ENCODE measurements around the gene ITIH2. TPM values are rescaled to one million over a fixed set of nuclear protein-coding genes. Genes with fewer than 3 reads are reported as not detected.
"Not testable (repeated sequence)": the region's sequence is repeated elsewhere in the genome, so short reads cannot be mapped to it uniquely, and the experiment has no call there.

ITIH2 gene
- polyA plus RNA-seq, 3 donors, result not detected

DNA sequence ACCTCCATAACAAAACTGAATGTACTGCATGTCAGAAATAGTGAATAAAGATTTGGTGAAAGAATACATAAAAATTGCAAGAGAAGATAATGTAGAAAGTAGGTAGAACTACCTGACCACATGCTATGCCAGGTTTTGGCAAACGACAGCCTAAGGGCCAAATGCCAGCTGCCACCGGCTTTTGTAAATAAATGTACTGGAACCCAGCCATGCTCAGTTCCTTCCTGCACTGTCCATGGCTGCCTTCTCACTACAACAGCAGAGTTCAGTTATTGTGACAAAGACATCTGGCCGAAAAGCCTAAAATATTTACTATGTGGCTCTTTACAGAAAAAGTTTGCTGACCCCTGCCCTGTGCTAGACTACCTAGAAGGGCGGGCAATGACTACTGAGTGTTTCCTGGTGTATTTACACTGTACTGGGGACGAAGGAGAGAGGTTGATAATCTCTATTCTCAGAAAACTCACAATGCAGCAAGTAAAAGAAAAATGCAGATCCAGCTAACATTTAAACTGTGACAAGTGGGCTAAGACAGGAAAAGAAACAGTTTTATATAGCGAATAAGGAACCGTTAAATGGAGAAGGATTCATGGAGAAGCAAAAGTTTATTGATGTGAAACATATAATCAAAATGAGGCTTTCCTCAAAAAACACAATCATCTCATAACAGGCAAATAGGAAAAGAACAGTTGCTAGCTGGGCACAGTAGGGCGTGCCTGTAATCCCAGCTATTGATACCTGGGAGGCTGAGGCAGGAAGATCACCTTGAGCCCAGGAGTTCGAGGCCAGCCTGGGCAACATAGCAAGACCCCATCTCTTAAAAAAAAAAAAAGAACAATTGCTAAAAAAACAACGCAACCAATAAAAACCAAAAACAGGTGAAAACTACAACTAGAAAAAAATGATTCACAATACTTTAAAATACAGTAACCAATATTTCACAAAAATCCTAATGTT is 71.0 kb downstream of the ITIH2 start:
- Histone ChIP-seq H3K4me3 (replicated peaks in 1 of 3; ENCODE audit: low read depth in 2 of 3, low read length in 3 of 3) (no peak overlapping the region), H3K27me3 (ENCODE audit: control insufficient read depth in 2 of 2, insufficient read depth in 2 of 2, low read length in 2 of 2) (no peaks in the 10 kb centered on the region), H3K9me3 (replicated peaks in 1 of 2; ENCODE audit: control insufficient read depth in 1 of 2, insufficient read depth in 1 of 2, low read length in 2 of 2) (no peaks in the 10 kb centered on the region), H2AFZ (ENCODE audit: insufficient read depth, low read depth, low read length, poor library complexity, severe bottlenecking) (no peak overlapping the region), H3K9ac (ENCODE audit: insufficient read depth, low read length, poor library complexity, severe bottlenecking) (no peak overlapping the region), H3K79me2 (ENCODE audit: insufficient read depth, low read length) (no peaks in the 10 kb centered on the region), H3K27ac (ENCODE audit: low read depth in 1 of 2, low read length in 2 of 2) (no peak overlapping the region), H3K4me2 (replicated peaks; ENCODE audit: extremely low read depth, low read length, poor library complexity, severe bottlenecking) (no peak overlapping the region), H4K20me1 (ENCODE audit: insufficient read depth, low read length) (peaks cover 5% of the 10 kb centered on the region), H3K36me3 (replicated peaks in 1 of 2; ENCODE audit: control insufficient read depth in 1 of 2, insufficient read depth in 2 of 2, low read length in 2 of 2) (peaks cover 86 to 100% of the 10 kb centered on the region in 2 donors), H3K4me1 (ENCODE audit: control insufficient read depth in 1 of 2, insufficient read depth in 2 of 2, low read length in 2 of 2) (no peaks in the 10 kb centered on the region)
- 33% methylated on average over 3 of the region's 10 CpGs for WGBS (ENCODE audit: insufficient coverage)
- DNase-seq, result no peak
- Mint-ChIP-seq H3K36me3 (peaks cover 75 to 93% of the 10 kb centered on the region in 2 donors), H3K4me1 (no peaks in the 10 kb centered on the region), H3K27me3 (ENCODE audit: low read depth in 3 of 3) (peaks cover 0 to 2% (median 0%) of the 10 kb centered on the region in 3 donors), H3K4me3 (no peak overlapping the region), H3K27ac (no peak overlapping the region), H3K9me3 (no peaks in the 10 kb centered on the region)
- intact Hi-C loops (cut with micrococcal nuclease), result no loop called here
- TF ChIP-seq, protein P1, sequence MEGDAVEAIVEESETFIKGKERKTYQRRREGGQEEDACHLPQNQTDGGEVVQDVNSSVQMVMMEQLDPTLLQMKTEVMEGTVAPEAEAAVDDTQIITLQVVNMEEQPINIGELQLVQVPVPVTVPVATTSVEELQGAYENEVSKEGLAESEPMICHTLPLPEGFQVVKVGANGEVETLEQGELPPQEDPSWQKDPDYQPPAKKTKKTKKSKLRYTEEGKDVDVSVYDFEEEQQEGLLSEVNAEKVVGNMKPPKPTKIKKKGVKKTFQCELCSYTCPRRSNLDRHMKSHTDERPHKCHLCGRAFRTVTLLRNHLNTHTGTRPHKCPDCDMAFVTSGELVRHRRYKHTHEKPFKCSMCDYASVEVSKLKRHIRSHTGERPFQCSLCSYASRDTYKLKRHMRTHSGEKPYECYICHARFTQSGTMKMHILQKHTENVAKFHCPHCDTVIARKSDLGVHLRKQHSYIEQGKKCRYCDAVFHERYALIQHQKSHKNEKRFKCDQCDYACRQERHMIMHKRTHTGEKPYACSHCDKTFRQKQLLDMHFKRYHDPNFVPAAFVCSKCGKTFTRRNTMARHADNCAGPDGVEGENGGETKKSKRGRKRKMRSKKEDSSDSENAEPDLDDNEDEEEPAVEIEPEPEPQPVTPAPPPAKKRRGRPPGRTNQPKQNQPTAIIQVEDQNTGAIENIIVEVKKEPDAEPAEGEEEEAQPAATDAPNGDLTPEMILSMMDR (IDR thresholded peaks at IDR 0.05), result no peak

DNA sequence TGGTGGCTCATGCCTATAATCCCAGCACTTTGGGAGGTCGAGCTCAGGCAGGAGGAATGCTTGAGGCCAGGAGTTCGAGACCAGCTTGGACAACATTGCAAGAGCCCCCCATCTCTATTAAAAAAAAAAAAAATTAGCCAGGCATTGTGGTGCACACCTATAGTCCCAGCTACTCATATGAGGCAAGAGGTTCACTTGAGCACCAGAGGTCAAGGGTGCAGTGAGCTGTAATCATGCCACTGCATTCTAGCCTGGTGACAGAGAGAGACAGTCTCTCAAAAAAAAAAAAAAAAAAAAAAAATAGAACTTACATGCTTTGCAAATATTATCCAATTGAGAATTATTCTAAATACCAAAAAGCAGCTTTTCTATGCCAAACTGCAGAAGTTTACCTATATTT is 73.7 kb downstream of the ITIH2 start:
- no peak overlapping the region for H3K4me3 Mint-ChIP-seq
- H2AFZ ChIP-seq (ENCODE audit: insufficient read depth, low read depth, low read length, poor library complexity, severe bottlenecking), result no peak overlapping the region
- no peak for DNase-seq
- H3K4me1 Mint-ChIP-seq, result peaks cover 2% of the 10 kb centered on the region
- H3K27ac Mint-ChIP-seq, result no peak overlapping the region
- H3K9ac ChIP-seq (ENCODE audit: insufficient read depth, low read length, poor library complexity, severe bottlenecking), result no peak overlapping the region
- H3K9me3 ChIP-seq (replicated peaks in 1 of 2; ENCODE audit: control insufficient read depth in 1 of 2, insufficient read depth in 1 of 2, low read length in 2 of 2), result no peaks in the 10 kb centered on the region
- no peak overlapping the region for H3K27ac ChIP-seq (ENCODE audit: low read depth in 1 of 2, low read length in 2 of 2)
- TF ChIP-seq, protein P1 (IDR thresholded peaks at IDR 0.05), result no peak
- no peaks in the 10 kb centered on the region for H3K9me3 Mint-ChIP-seq
- peaks cover 82 to 99% of the 10 kb centered on the region in 2 donors for H3K36me3 ChIP-seq (replicated peaks in 1 of 2; ENCODE audit: control insufficient read depth in 1 of 2, insufficient read depth in 2 of 2, low read length in 2 of 2)
- H3K27me3 ChIP-seq (ENCODE audit: control insufficient read depth in 2 of 2, insufficient read depth in 2 of 2, low read length in 2 of 2), result no peaks in the 10 kb centered on the region
- no peaks in the 10 kb centered on the region for H3K4me1 ChIP-seq (ENCODE audit: control insufficient read depth in 1 of 2, insufficient read depth in 2 of 2, low read length in 2 of 2)
- no CpG with 5 or more reads among the region's 2 CpGs for WGBS (ENCODE audit: insufficient coverage)
- no peak overlapping the region for H3K4me3 ChIP-seq (replicated peaks in 1 of 3; ENCODE audit: low read depth in 2 of 3, low read length in 3 of 3)
- H3K36me3 Mint-ChIP-seq, result peaks cover 76 to 94% of the 10 kb centered on the region in 2 donors
- H3K4me2 ChIP-seq (replicated peaks; ENCODE audit: extremely low read depth, low read length, poor library complexity, severe bottlenecking), result no peak overlapping the region
- H4K20me1 ChIP-seq (ENCODE audit: insufficient read depth, low read length), result peaks cover 24% of the 10 kb centered on the region
- peaks cover 15% of the 10 kb centered on the region for H3K79me2 ChIP-seq (ENCODE audit: insufficient read depth, low read length)
- intact Hi-C loops (cut with micrococcal nuclease), result no loop called here
- H3K27me3 Mint-ChIP-seq (ENCODE audit: low read depth in 3 of 3), result peaks cover 0 to 2% (median 0%) of the 10 kb centered on the region in 3 donors

DNA sequence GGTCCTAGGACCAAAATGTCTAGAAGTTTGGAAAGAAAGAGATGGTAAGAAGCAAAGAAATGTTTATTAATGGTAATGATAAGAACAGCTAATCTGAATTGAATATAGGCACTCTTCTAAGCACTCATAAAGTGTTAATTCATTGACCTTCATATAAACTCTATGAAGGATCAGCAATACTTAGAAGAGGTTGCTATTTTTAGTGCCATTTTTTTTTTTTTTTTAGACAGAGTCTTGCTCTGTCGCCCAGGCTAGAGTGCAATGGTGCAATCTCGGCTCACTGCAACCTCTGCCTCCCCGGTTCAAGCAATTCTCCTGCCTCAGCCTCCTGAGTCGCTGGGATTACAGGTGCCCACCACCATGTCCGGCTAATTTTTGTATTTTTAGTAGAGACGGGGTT is 79.1 kb downstream of the ITIH2 start:
- DNase-seq; H3K9me3 ChIP-seq (replicated peaks in 1 of 2; ENCODE audit: control insufficient read depth in 1 of 2, insufficient read depth in 1 of 2, low read length in 2 of 2); H3K27me3 ChIP-seq (ENCODE audit: control insufficient read depth in 2 of 2, insufficient read depth in 2 of 2, low read length in 2 of 2); H3K27ac ChIP-seq (ENCODE audit: low read depth in 1 of 2, low read length in 2 of 2); H3K4me3 Mint-ChIP-seq; H2AFZ ChIP-seq (ENCODE audit: insufficient read depth, low read depth, low read length, poor library complexity, severe bottlenecking); H3K9me3 Mint-ChIP-seq; H3K27me3 Mint-ChIP-seq (ENCODE audit: low read depth in 3 of 3); intact Hi-C loops (cut with micrococcal nuclease); H3K9ac ChIP-seq (ENCODE audit: insufficient read depth, low read length, poor library complexity, severe bottlenecking); H3K4me2 ChIP-seq (replicated peaks; ENCODE audit: extremely low read depth, low read length, poor library complexity, severe bottlenecking); H3K27ac Mint-ChIP-seq; H3K4me3 ChIP-seq (replicated peaks in 1 of 3; ENCODE audit: low read depth in 2 of 3, low read length in 3 of 3): not testable (repeated sequence)
- peaks cover 14% of the 10 kb centered on the region in 2 donors for H3K4me1 ChIP-seq (ENCODE audit: control insufficient read depth in 1 of 2, insufficient read depth in 2 of 2, low read length in 2 of 2)
- Mint-ChIP-seq H3K4me1 (peaks cover 25% of the 10 kb centered on the region), H3K36me3 (peaks cover 48 to 70% of the 10 kb centered on the region in 2 donors)
- H3K36me3 ChIP-seq (replicated peaks in 1 of 2; ENCODE audit: control insufficient read depth in 1 of 2, insufficient read depth in 2 of 2, low read length in 2 of 2), result peaks cover 38 to 55% of the 10 kb centered on the region in 2 donors
- 86% methylated on average over 6 of the region's 6 CpGs for WGBS (ENCODE audit: insufficient coverage)
- peaks cover 66% of the 10 kb centered on the region for H4K20me1 ChIP-seq (ENCODE audit: insufficient read depth, low read length)
- H3K79me2 ChIP-seq (ENCODE audit: insufficient read depth, low read length), result peaks cover 69% of the 10 kb centered on the region

Measured in CD14-positive monocyte (primary cell).